Lung (tissue), 12 donors: ENCODE results near the gene FADS6. TPM values are rescaled to one million over a fixed set of nuclear protein-coding genes. Genes with fewer than 3 reads are reported as not detected.

Experiments used
- ATAC-seq: fragments of 200-7000 bp; cut with Tn5 transposase; one replicate; pipeline ENCODE4 v1.9.1; 2020; ENCODE audit warnings: moderate number of reproducible peaks; ENCODE audit not compliant: insufficient read depth, low FRiP score
- DNase-seq, 3 donors: peaks; one replicate each; pipeline ENCODE4 v3.0.0-alpha.2; 2013 to 2017
- H3K27ac ChIP-seq, 2 donors: one replicate each; pipeline ENCODE4 v1.5.1; 2013; ENCODE audit warnings: mild to moderate bottlenecking in 2 of 2, moderate library complexity in 2 of 2, control low read depth in 1 of 2, inconsistent platforms in 1 of 2, low read depth in 1 of 2, low read length in 1 of 2
- H3K27me3 ChIP-seq, 3 donors: one replicate each; pipeline ENCODE4 v1.5.1; 2013; ENCODE audit warnings: low read length in 2 of 3; ENCODE audit not compliant: control insufficient read depth in 3 of 3, insufficient read depth in 3 of 3
- H3K36me3 ChIP-seq, 4 donors: one replicate each; pipeline ENCODE4 v1.5.1; 2013; ENCODE audit warnings: low read length in 4 of 4, mild to moderate bottlenecking in 1 of 4, moderate library complexity in 1 of 4; ENCODE audit not compliant: control insufficient read depth in 4 of 4, insufficient read depth in 4 of 4
- H3K4me1 ChIP-seq, 5 donors: one replicate each; pipeline ENCODE4 v1.5.1; 2013; ENCODE audit warnings: low read length in 5 of 5, mild to moderate bottlenecking in 2 of 5, moderate library complexity in 1 of 5; ENCODE audit not compliant: control insufficient read depth in 5 of 5, insufficient read depth in 5 of 5
- H3K4me3 ChIP-seq: one replicate; pipeline ENCODE4 v1.5.1; 2013; ENCODE audit warnings: mild to moderate bottlenecking, control low read depth, moderate library complexity
- H3K9ac ChIP-seq, 2 donors: one replicate each; pipeline ENCODE4 v1.5.1; 2013; ENCODE audit warnings: low read length in 2 of 2, control low read depth in 1 of 2; ENCODE audit not compliant: insufficient read depth in 1 of 2
- H3K9me3 ChIP-seq, 4 donors: one replicate each; pipeline ENCODE4 v1.5.1; 2013; ENCODE audit warnings: low read length in 3 of 4, mild to moderate bottlenecking in 1 of 4, moderate library complexity in 1 of 4; ENCODE audit not compliant: control insufficient read depth in 4 of 4, insufficient read depth in 3 of 4
- CTCF ChIP-seq: IDR thresholded peaks from 2 replicates; pipeline ENCODE4 v1.5.1; 2012; ENCODE audit warnings: mild to moderate bottlenecking; ENCODE audit errors: control extremely low read depth, extremely low read depth
- WGBS, 2 donors: extraction: QIAGEN DNeasy Blood & Tissue Kit; methylation state at CpG; one replicate each; pipeline ENCODE4 v1.1.7; 2013; 5-methylcytosine and 5-hydroxymethylcytosine counted together
- polyA plus RNA-seq, 2 donors: library from polyadenylated mRNA; stranded (reverse); fragments of 200-250 nt; gene quantifications; one replicate each; pipeline ENCODE4 v1.2.1, GENCODE V29; 2013
- total RNA-seq, 2 donors: library from RNA; depleted of rRNA in 1 of 2; stranded (reverse); fragments of >200 nt in 1 of 2; gene quantifications; one replicate each; pipeline ENCODE4 v1.2.1, GENCODE V29; 2014 to 2021
- donor health status: control.
- donor health status: control.
- donor health status: Bipolar disorder and iron deficiency.
- donor health status: healthy.
- donor health status: DM: yes; HTN: yes; CAD: no.

The FADS6 gene
- total and polyA plus RNA-seq, 4 donors = not detected

DNA sequence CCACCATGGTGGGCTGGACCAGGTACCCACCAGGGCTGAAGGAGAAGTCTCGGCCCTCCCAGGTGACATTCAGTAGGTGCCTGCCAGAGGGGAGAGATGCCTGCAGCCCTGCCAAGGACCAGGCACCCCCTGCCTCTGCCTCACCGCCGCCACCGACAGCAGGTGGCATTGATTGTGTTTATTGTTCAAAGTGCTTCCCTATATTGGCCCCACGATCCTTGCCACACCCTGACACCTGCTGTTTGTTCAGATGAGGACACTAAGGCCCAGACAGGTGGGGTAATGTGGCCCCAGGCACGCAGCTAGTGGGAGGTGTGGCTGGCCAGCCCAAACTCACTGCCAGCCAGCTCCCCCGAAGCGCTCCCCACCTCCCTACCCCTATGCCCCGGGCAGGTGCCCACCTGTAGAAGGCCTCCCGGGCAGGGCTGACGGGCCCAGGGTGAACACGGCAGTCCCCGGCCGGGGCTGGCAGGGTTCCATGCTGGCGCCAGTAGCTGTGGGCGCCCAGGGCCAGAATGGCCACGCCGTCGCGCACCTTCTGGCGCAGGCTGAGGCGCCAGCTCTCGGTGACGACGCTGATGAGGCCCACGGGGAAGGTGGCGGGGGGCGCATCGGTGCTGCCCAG lies 41.7 kb downstream of the FADS6 start:
- no peak for TF ChIP-seq CTCF
- Histone ChIP-seq H3K9ac (no peak overlapping the region), H3K4me1 (peaks cover 0 to 5% (median 0%) of the 10 kb centered on the region in 5 donors), H3K9me3 (peaks cover 0 to 6% (median 0%) of the 10 kb centered on the region in 4 donors), H3K4me3 (no peak overlapping the region), H3K27ac (no peak overlapping the region), H3K27me3 (peaks cover 6 to 50% (median 29%) of the 10 kb centered on the region in 3 donors), H3K36me3 (no peaks in the 10 kb centered on the region)
- no peak for DNase-seq
- WGBS, 2 donors = 65 to 68% methylated on average over 25 to 29 of the region's 29 CpGs
- ATAC-seq = no peak

DNA sequence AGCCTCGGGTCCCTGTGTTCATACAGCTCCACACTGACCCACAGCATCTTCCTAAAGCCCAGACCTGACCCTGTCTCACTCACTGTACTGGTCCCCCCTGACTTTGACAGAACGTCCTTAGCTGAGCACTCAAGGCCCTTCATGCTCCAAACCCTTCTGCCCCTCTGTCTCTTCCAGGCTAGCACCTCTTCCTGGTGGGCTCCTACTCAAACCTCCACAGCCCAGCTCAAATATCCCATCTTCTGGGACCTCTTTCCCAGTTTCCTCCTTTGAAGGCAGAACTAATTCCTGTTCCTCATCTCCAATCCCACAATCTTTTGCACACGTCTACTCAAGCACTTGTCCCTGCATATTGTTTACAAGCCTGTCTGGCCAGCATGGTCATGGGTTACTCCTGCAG lies 42.5 kb downstream of the FADS6 start:
- Histone ChIP-seq H3K36me3 (no peaks in the 10 kb centered on the region), H3K9ac (no peak overlapping the region), H3K4me3 (no peak overlapping the region), H3K27me3 (peaks cover 6 to 44% (median 29%) of the 10 kb centered on the region in 3 donors), H3K9me3 (peaks cover 0 to 6% (median 0%) of the 10 kb centered on the region in 4 donors), H3K27ac (no peak overlapping the region), H3K4me1 (peaks cover 0 to 5% (median 0%) of the 10 kb centered on the region in 5 donors)
- no peak for TF ChIP-seq CTCF
- no peak for DNase-seq
- no peak for ATAC-seq
- 54 to 57% methylated on average over 3 of the region's 3 CpGs for WGBS, 2 donors

- ATAC-seq (no peak), DNase-seq (no peak)
- Histone ChIP-seq H3K4me3 (no peak overlapping the region), H3K9ac (no peak overlapping the region), H3K36me3 (no peaks in the 10 kb centered on the region), H3K27me3 (peaks cover 6 to 40% (median 24%) of the 10 kb centered on the region in 3 donors), H3K9me3 (peaks cover 0 to 6% (median 0%) of the 10 kb centered on the region in 4 donors), H3K27ac (no peak overlapping the region), H3K4me1 (peaks cover 0 to 5% (median 0%) of the 10 kb centered on the region in 5 donors)
- TF ChIP-seq CTCF = no peak
- WGBS, 2 donors = 83 to 86% methylated on average over 17 of the region's 17 CpGs
Observed at GRCh38 chr17:74850310-74850709, 43.1 kb downstream of the FADS6 start.
